Suppressor macrophage (primary cell): ENCODE measurements around the gene SNUPN.
A peak's percentile ranks its signal among the peaks of the same experiment; 100 is the strongest.
"Not testable (repeated sequence)": the region's sequence is repeated elsewhere in the genome, so short reads cannot be mapped to it uniquely, and the experiment has no call there.

Experiments used
- DNase-seq, 4 experiments: peaks; one replicate each; pipeline ENCODE4 v3.0.0-alpha.2; 2020 to 2022

SNUPN gene

GRCh38 chr15:75582943-75583342, 42.6 kb downstream of the SNUPN start:
- DNase-seq: not testable (repeated sequence)

- DNase-seq: peak; percentile 80 to 92 (median 87)
Measured at GRCh38 chr15:75578948-75579920, 46.3 kb downstream of the SNUPN start, which contains the start of gene PTPN9. PTPN9 (minus strand) TSS chr15:75579315; CDS start chr15:75578776, 539 bp downstream.

- DNase-seq: peak; percentile 52 to 85 (median 74)
Measured at GRCh38 chr15:75578173-75578947, 47.2 kb downstream of the SNUPN start.

- peak; percentile 38 to 63 (median 56) for DNase-seq
Measured at GRCh38 chr15:75577401-75578172, 47.9 kb downstream of the SNUPN start.

- DNase-seq: no peak
Measured at GRCh38 chr15:75573648-75574384, 51.7 kb downstream of the SNUPN start.

GRCh38 chr15:75570126-75570845, 55.2 kb downstream of the SNUPN start:
- DNase-seq: peak; percentile 69 to 88 (median 80)

GRCh38 chr15:75565062-75565970, 60.2 kb downstream of the SNUPN start:
- no peak for DNase-seq

- no peak for DNase-seq
Measured at GRCh38 chr15:75561888-75562287, 63.6 kb downstream of the SNUPN start.

GRCh38 chr15:75559360-75559759, 66.2 kb downstream of the SNUPN start:
- not testable (repeated sequence) for DNase-seq

- not testable (repeated sequence) for DNase-seq
Measured at GRCh38 chr15:75558955-75559354, 66.6 kb downstream of the SNUPN start.

- no peak for DNase-seq
Measured at GRCh38 chr15:75554717-75555116, 70.8 kb downstream of the SNUPN start.

- peak in 1 of 4 experiments; percentile 9 for DNase-seq
Measured at GRCh38 chr15:75553659-75554058, 71.9 kb downstream of the SNUPN start.

GRCh38 chr15:75551091-75551490, 74.4 kb downstream of the SNUPN start:
- DNase-seq: peak; percentile 75 to 94 (median 88)
